ENCODE data around the gene RNF227. TPM values are rescaled to one million over a fixed set of nuclear protein-coding genes. Genes with fewer than 3 reads are reported as not detected.

RNF227 gene
- total RNA-seq, 1 experiment from 2014 or later, result 0.11 TPM

DNA sequence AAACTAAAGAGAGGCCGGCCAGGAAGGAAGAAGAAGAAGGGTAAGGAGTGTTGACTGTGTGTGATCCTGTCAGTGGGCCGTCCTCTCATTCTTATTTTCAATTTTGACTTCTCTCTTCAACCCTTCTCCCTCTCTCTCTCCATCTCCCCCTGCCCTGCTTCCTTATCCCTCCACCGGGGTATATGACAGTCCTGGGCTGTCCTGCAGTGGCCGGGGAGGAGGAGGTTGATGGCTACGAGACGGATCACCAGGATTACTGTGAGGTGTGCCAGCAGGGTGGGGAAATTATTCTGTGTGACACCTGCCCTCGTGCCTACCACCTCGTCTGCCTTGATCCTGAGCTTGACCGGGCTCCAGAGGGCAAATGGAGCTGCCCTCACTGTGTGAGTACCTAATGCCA is 21.9 kb downstream of the RNF227 start:
- Histone ChIP-seq H2AFZ (ENCODE audit: low read length) (no peak overlapping the region), H3K36me3 (ENCODE audit: low read depth, low read length) (peaks cover 34% of the 10 kb centered on the region), H3K9me2 (replicated peaks; ENCODE audit: low read length) (no peaks in the 10 kb centered on the region), H3K79me2 (ENCODE audit: low read length) (peaks cover 10% of the 10 kb centered on the region), H4K20me1 (ENCODE audit: low read length) (no peaks in the 10 kb centered on the region), H3K4me2 (ENCODE audit: low read length) (no peak overlapping the region), H3K4me1 (ENCODE audit: insufficient read depth, low read length) (peaks cover 5% of the 10 kb centered on the region), H3K27me3 (ENCODE audit: low read length) (no peaks in the 10 kb centered on the region), H3K9me3 (ENCODE audit: low read length) (no peaks in the 10 kb centered on the region), H3F3A (ENCODE audit: low read length, unreplicated experiment) (no peaks in the 10 kb centered on the region), H3K27ac (ENCODE audit: low read length) (no peak overlapping the region), H3K4me3 (ENCODE audit: low read length) (no peak overlapping the region), H3K9ac (ENCODE audit: low read length) (no peak overlapping the region)
- ChIA-PET POLR2A (ENCODE audit: unreplicated experiment) (no interaction called here), CTCF (no interaction called here)
- TF ChIP-seq, protein P1, sequence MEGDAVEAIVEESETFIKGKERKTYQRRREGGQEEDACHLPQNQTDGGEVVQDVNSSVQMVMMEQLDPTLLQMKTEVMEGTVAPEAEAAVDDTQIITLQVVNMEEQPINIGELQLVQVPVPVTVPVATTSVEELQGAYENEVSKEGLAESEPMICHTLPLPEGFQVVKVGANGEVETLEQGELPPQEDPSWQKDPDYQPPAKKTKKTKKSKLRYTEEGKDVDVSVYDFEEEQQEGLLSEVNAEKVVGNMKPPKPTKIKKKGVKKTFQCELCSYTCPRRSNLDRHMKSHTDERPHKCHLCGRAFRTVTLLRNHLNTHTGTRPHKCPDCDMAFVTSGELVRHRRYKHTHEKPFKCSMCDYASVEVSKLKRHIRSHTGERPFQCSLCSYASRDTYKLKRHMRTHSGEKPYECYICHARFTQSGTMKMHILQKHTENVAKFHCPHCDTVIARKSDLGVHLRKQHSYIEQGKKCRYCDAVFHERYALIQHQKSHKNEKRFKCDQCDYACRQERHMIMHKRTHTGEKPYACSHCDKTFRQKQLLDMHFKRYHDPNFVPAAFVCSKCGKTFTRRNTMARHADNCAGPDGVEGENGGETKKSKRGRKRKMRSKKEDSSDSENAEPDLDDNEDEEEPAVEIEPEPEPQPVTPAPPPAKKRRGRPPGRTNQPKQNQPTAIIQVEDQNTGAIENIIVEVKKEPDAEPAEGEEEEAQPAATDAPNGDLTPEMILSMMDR (conservative IDR thresholded peaks at IDR 0.05; ENCODE audit: low read depth, low read length), result no peak
- TF ChIP-seq EZH2 (IDR thresholded peaks at IDR 0.05; ENCODE audit: low read length, unreplicated experiment), result no peak
- no peak for TF ChIP-seq EZH2phosphoT487 (IDR thresholded peaks at IDR 0.05; ENCODE audit: borderline replicate concordance, low read length)
- DNase-seq, result no peak
- ATAC-seq, result no peak
- intact Hi-C loops (cut with micrococcal nuclease), result no loop called here
- BruUV-seq (replicated peaks), result TSS peak; percentile 59

DNA sequence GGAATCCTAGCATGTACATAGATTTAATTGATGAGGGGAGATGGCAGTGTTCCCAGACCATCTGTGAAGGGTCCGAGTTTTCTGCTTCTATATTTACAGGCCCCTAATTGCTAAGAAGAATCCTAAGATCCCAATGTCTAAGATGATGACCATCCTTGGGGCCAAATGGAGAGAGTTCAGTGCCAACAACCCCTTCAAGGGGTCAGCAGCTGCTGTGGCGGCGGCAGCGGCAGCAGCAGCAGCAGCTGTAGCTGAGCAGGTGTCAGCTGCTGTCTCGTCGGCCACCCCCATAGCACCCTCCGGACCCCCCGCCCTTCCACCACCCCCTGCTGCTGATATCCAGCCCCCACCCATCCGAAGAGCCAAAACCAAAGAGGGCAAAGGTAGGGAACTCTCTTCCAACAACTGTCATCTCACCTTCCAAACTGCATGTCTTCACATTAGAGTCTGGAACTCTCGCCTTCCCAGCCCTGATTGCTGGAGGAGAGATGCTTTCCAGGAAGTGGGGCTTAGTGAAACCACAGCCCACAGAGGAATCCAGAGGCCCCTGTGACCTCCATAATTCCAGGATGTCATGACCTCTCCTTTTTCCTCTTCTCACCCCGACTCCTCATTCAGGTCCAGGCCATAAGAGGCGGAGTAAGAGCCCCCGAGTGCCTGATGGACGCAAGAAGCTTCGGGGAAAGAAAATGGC is 22.8 kb downstream of the RNF227 start:
- ChIA-PET CTCF (no interaction called here), POLR2A (ENCODE audit: unreplicated experiment) (no interaction called here)
- peaks cover 25% of the 10 kb centered on the region for H3K36me3 ChIP-seq (ENCODE audit: low read depth, low read length)
- no peaks in the 10 kb centered on the region for H3K27me3 ChIP-seq (ENCODE audit: low read length)
- no peak overlapping the region for H3K4me2 ChIP-seq (ENCODE audit: low read length)
- H3K4me3 ChIP-seq (ENCODE audit: low read length), result no peak overlapping the region
- no peak overlapping the region for H3K27ac ChIP-seq (ENCODE audit: low read length)
- no peaks in the 10 kb centered on the region for H3F3A ChIP-seq (ENCODE audit: low read length, unreplicated experiment)
- no peaks in the 10 kb centered on the region for H4K20me1 ChIP-seq (ENCODE audit: low read length)
- no TSS peak for BruUV-seq (replicated peaks)
- H3K9me2 ChIP-seq (replicated peaks; ENCODE audit: low read length), result no peaks in the 10 kb centered on the region
- H3K9ac ChIP-seq (ENCODE audit: low read length), result no peak overlapping the region
- intact Hi-C loops (cut with micrococcal nuclease), result no loop called here
- H3K9me3 ChIP-seq (ENCODE audit: low read length), result no peaks in the 10 kb centered on the region
- H3K79me2 ChIP-seq (ENCODE audit: low read length), result peaks cover 19% of the 10 kb centered on the region
- ATAC-seq, result no peak
- no peak overlapping the region for H2AFZ ChIP-seq (ENCODE audit: low read length)
- no peak for DNase-seq
- H3K4me1 ChIP-seq (ENCODE audit: insufficient read depth, low read length), result peaks cover 14% of the 10 kb centered on the region
- TF ChIP-seq EZH2phosphoT487 (IDR thresholded peaks at IDR 0.05; ENCODE audit: borderline replicate concordance, low read length) (no peak), EZH2 (IDR thresholded peaks at IDR 0.05; ENCODE audit: low read length, unreplicated experiment) (no peak)
- TF ChIP-seq, protein P1 (conservative IDR thresholded peaks at IDR 0.05; ENCODE audit: low read depth, low read length), result no peak
